ENCODE results near the gene RAPGEF5.

RAPGEF5 gene

DNA sequence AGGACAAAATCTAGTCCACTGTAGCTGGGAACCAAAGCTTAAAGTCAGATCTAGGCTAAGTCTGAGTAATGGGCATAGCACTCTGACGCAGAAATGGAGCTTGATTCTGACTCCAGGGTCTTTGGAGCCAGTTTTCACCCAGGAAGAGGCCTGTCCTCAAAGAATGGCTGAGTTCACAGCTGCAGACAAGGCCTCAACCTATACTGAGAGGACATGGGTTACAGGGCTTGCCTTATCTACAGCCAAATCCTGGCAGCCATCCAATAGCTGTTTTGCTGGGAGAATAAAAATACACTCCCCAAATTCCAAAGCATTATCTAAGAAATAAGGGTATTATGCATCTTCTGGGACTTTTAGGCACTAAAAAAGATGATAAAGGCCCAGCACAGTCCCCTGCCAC, 154.8 kb downstream of the RAPGEF5 start:
- no peaks in the 10 kb centered on the region for H3K36me3 ChIP-seq (ENCODE audit: control insufficient read depth, insufficient read depth, low read length)
- no peak overlapping the region for H3K4me2 ChIP-seq (ENCODE audit: low read length)
- H2AFZ ChIP-seq: no peak overlapping the region
- TF ChIP-seq, protein P1, sequence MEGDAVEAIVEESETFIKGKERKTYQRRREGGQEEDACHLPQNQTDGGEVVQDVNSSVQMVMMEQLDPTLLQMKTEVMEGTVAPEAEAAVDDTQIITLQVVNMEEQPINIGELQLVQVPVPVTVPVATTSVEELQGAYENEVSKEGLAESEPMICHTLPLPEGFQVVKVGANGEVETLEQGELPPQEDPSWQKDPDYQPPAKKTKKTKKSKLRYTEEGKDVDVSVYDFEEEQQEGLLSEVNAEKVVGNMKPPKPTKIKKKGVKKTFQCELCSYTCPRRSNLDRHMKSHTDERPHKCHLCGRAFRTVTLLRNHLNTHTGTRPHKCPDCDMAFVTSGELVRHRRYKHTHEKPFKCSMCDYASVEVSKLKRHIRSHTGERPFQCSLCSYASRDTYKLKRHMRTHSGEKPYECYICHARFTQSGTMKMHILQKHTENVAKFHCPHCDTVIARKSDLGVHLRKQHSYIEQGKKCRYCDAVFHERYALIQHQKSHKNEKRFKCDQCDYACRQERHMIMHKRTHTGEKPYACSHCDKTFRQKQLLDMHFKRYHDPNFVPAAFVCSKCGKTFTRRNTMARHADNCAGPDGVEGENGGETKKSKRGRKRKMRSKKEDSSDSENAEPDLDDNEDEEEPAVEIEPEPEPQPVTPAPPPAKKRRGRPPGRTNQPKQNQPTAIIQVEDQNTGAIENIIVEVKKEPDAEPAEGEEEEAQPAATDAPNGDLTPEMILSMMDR (IDR thresholded peaks at IDR 0.05): no peak
- peaks cover 39% of the 10 kb centered on the region for H3K79me2 ChIP-seq
- no peak overlapping the region for H3K9ac ChIP-seq
- no peak overlapping the region for H3K4me3 ChIP-seq (ENCODE audit: low read depth, low read length)
- H3K4me1 ChIP-seq: peaks cover 79% of the 10 kb centered on the region
- H3K27me3 ChIP-seq (ENCODE audit: control insufficient read depth, insufficient read depth, low read length): no peaks in the 10 kb centered on the region
- H3K27ac ChIP-seq: peak overlapping the region; percentile 94
- no peaks in the 10 kb centered on the region for H3K9me3 ChIP-seq (ENCODE audit: control insufficient read depth, low read length)

DNA sequence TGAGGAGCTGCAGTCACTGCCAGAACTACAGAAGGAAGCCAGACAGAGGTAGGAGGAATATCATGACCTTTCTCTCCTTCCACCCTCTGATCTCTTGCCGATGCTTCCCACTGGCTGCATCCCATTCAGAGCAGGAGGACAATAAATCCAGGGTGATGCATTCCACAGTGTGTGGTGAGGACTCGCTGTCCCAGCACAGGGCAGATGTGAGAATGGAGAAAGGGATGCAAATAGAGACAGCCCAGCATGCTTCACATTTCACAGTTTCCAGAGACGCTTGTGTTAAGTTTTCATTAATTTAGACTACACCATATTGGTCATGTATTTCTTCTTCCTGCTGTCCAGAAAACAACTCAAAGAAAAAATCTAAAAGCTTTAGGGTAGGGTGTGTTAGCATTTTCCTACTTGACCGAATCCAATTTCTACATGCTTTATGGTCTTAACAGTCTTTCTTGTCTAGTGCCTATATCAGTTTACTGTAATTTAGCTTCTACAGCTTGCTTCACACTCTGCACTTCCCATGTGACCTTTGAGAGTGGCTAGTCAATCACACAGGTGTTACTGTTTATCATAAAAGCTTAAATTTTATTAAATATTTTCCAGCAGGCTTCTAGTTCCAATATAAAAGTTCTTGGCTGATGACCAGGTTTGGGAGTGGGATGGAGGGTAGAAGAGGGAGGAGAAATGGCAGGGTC, 155.6 kb downstream of the RAPGEF5 start:
- Histone ChIP-seq H3K4me1 (peaks cover 86% of the 10 kb centered on the region), H2AFZ (no peak overlapping the region), H3K4me3 (ENCODE audit: low read depth, low read length) (no peak overlapping the region), H3K79me2 (peaks cover 46% of the 10 kb centered on the region), H3K27me3 (ENCODE audit: control insufficient read depth, insufficient read depth, low read length) (no peaks in the 10 kb centered on the region), H3K9ac (no peak overlapping the region), H3K36me3 (ENCODE audit: control insufficient read depth, insufficient read depth, low read length) (no peaks in the 10 kb centered on the region), H3K27ac (peak overlapping the region; percentile 94), H3K9me3 (ENCODE audit: control insufficient read depth, low read length) (no peaks in the 10 kb centered on the region), H3K4me2 (ENCODE audit: low read length) (peak overlapping the region; percentile 10)
- TF ChIP-seq, protein P1 (IDR thresholded peaks at IDR 0.05): no peak

DNA sequence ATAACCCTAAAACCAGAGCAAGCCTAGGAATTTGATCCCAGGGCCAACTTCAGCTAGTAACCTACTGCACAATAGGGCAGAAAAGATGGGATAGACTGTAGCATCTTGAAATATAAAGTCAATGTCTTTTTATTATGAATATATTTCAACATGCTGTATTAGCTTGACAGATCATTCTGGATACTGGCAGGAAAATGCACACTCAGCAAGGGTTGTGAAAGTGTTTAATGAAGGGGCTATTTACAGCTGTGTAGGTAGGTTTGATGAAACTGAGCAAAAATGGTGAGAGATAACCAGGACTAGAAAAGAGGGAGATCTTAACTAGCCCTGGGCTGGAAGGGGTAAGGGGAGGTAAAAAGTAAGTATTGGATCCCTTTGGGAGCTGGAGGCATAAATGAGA, 156.2 kb downstream of the RAPGEF5 start:
- TF ChIP-seq, protein P1 (IDR thresholded peaks at IDR 0.05): no peak
- no peak overlapping the region for H3K9ac ChIP-seq
- no peak overlapping the region for H2AFZ ChIP-seq
- no peaks in the 10 kb centered on the region for H3K9me3 ChIP-seq (ENCODE audit: control insufficient read depth, low read length)
- H3K27me3 ChIP-seq (ENCODE audit: control insufficient read depth, insufficient read depth, low read length): no peaks in the 10 kb centered on the region
- H3K79me2 ChIP-seq: peaks cover 47% of the 10 kb centered on the region
- peaks cover 87% of the 10 kb centered on the region for H3K4me1 ChIP-seq
- H3K4me3 ChIP-seq (ENCODE audit: low read depth, low read length): no peak overlapping the region
- H3K4me2 ChIP-seq (ENCODE audit: low read length): peak overlapping the region; percentile 10
- H3K36me3 ChIP-seq (ENCODE audit: control insufficient read depth, insufficient read depth, low read length): no peaks in the 10 kb centered on the region
- peak overlapping the region; percentile 94 for H3K27ac ChIP-seq

DNA sequence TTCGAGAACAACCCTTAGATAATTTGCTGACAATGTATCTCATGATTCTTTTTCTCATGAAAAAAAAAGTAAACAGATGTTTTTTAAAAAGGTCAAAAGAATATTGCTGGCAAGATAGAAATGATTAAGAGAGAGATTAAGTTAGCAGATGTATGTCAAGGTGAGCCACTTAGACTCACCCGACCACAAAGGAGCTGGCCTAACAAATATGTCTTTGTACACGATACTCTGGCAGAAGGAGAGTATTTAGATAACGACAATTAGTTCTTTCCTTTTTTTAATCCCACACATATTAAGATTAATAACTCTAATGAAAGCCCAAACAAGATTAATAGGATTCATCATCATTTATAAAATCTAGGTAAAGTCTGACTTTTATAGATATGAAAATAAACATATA, 156.7 kb downstream of the RAPGEF5 start:
- H3K36me3 ChIP-seq (ENCODE audit: control insufficient read depth, insufficient read depth, low read length): no peaks in the 10 kb centered on the region
- H3K4me3 ChIP-seq (ENCODE audit: low read depth, low read length): peak overlapping the region; percentile 21
- TF ChIP-seq, protein P1 (IDR thresholded peaks at IDR 0.05): no peak
- H3K9ac ChIP-seq: no peak overlapping the region
- H3K9me3 ChIP-seq (ENCODE audit: control insufficient read depth, low read length): no peaks in the 10 kb centered on the region
- peaks cover 52% of the 10 kb centered on the region for H3K79me2 ChIP-seq
- peak overlapping the region; percentile 0 for H3K4me2 ChIP-seq (ENCODE audit: low read length)
- H3K4me1 ChIP-seq: peaks cover 87% of the 10 kb centered on the region
- H3K27me3 ChIP-seq (ENCODE audit: control insufficient read depth, insufficient read depth, low read length): no peaks in the 10 kb centered on the region
- peak overlapping the region; percentile 94 for H3K27ac ChIP-seq
- no peak overlapping the region for H2AFZ ChIP-seq

DNA sequence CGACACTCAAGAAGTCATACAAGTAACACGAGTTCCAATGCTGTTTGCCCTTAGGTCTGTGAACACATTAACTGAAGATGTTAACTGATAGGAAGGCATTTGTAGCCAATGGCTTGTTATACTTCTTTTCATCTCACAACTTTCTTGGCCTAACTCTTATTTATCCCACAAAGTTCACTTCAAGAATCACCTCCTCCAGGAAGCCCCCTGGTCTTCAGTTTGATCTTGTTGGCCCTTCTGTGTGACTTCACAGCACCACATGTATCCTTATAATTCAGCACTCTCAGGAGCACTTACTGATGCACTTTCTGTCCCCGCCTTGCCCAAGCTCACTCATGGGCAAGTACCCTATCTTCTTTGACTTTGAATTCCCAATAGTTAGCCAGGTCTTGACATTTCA, 159.6 kb downstream of the RAPGEF5 start:
- no peak overlapping the region for H3K4me3 ChIP-seq (ENCODE audit: low read depth, low read length)
- H3K27me3 ChIP-seq (ENCODE audit: control insufficient read depth, insufficient read depth, low read length): no peaks in the 10 kb centered on the region

More for the DNA sequence above, 159.6 kb downstream of the RAPGEF5 start:
- no peaks in the 10 kb centered on the region for H3K9me3 ChIP-seq (ENCODE audit: control insufficient read depth, low read length)
- no peaks in the 10 kb centered on the region for H3K36me3 ChIP-seq (ENCODE audit: control insufficient read depth, insufficient read depth, low read length)
- no peak overlapping the region for H2AFZ ChIP-seq
- H3K4me1 ChIP-seq: peaks cover 66% of the 10 kb centered on the region
- peak overlapping the region; percentile 94 for H3K27ac ChIP-seq
- H3K4me2 ChIP-seq (ENCODE audit: low read length): no peak overlapping the region
- H3K79me2 ChIP-seq: peaks cover 64% of the 10 kb centered on the region
- TF ChIP-seq, protein P1 (IDR thresholded peaks at IDR 0.05): no peak
- no peak overlapping the region for H3K9ac ChIP-seq

Data from parathyroid adenoma (tissue), 2 donors.